ENCODE measurements around the gene PAPPA. TPM values are rescaled to one million over a fixed set of nuclear protein-coding genes. Genes with fewer than 3 reads are reported as not detected.

PAPPA gene
- total RNA-seq, 1 donor from 2014 or later = not detected

GRCh38 chr9:116271340-116271739 is 117.7 kb downstream of the PAPPA start:
- intact Hi-C loops (cut with micrococcal nuclease) = no loop called here

- intact Hi-C loops (cut with micrococcal nuclease) = no loop called here
These were observed 118.4 kb downstream of the PAPPA start for GRCh38 chr9:116271991-116272390.

GRCh38 chr9:116274293-116274692 is 120.7 kb downstream of the PAPPA start:
- intact Hi-C loops (cut with micrococcal nuclease) = no loop called here

- intact Hi-C loops (cut with micrococcal nuclease) = no loop called here
These were observed 122.0 kb downstream of the PAPPA start for GRCh38 chr9:116275418-116276195.

GRCh38 chr9:116276196-116276493 is 122.6 kb downstream of the PAPPA start:
- intact Hi-C loops (cut with micrococcal nuclease) = no loop called here

- intact Hi-C loops (cut with micrococcal nuclease) = no loop called here
These were observed 123.1 kb downstream of the PAPPA start for GRCh38 chr9:116276651-116277121.

GRCh38 chr9:116278326-116278725 is 124.7 kb downstream of the PAPPA start:
- intact Hi-C loops (cut with micrococcal nuclease) = no loop called here

- intact Hi-C loops (cut with micrococcal nuclease) = no loop called here
These were observed 125.6 kb downstream of the PAPPA start for GRCh38 chr9:116279230-116279629.

GRCh38 chr9:116280529-116280928 is 126.9 kb downstream of the PAPPA start:
- intact Hi-C loops (cut with micrococcal nuclease) = no loop called here

- intact Hi-C loops (cut with micrococcal nuclease) = no loop called here
These were observed 129.0 kb downstream of the PAPPA start for GRCh38 chr9:116282597-116282996.

GRCh38 chr9:116284518-116284917 is 130.9 kb downstream of the PAPPA start:
- intact Hi-C loops (cut with micrococcal nuclease) = no loop called here

- intact Hi-C loops (cut with micrococcal nuclease) = no loop called here
These were observed 131.7 kb downstream of the PAPPA start for GRCh38 chr9:116285320-116285719.

- intact Hi-C loops (cut with micrococcal nuclease) = no loop called here
These were observed 132.7 kb downstream of the PAPPA start for GRCh38 chr9:116286297-116286696.

GRCh38 chr9:116287721-116288120 is 134.1 kb downstream of the PAPPA start:
- intact Hi-C loops (cut with micrococcal nuclease) = no loop called here

GRCh38 chr9:116288658-116289057 is 135.1 kb downstream of the PAPPA start:
- intact Hi-C loops (cut with micrococcal nuclease) = no loop called here

- intact Hi-C loops (cut with micrococcal nuclease) = no loop called here
These were observed 143.8 kb downstream of the PAPPA start for GRCh38 chr9:116297346-116297745.

GRCh38 chr9:116298249-116298648 is 144.7 kb downstream of the PAPPA start:
- intact Hi-C loops (cut with micrococcal nuclease) = no loop called here

- intact Hi-C loops (cut with micrococcal nuclease) = no loop called here
These were observed 145.3 kb downstream of the PAPPA start for GRCh38 chr9:116298878-116299391.

GRCh38 chr9:116300360-116300870 is 146.8 kb downstream of the PAPPA start:
- intact Hi-C loops (cut with micrococcal nuclease) = no loop called here

- intact Hi-C loops (cut with micrococcal nuclease) = no loop called here
These were observed 149.7 kb downstream of the PAPPA start for GRCh38 chr9:116303270-116303669.

- intact Hi-C loops (cut with micrococcal nuclease) = no loop called here
These were observed 150.4 kb downstream of the PAPPA start for GRCh38 chr9:116303886-116304538.

- intact Hi-C loops (cut with micrococcal nuclease) = no loop called here
These were observed 151.2 kb downstream of the PAPPA start for GRCh38 chr9:116304761-116305160.

GRCh38 chr9:116308076-116308475 is 154.5 kb downstream of the PAPPA start:
- intact Hi-C loops (cut with micrococcal nuclease) = no loop called here
